ENCODE results near the gene KLF9. TPM values are rescaled to one million over a fixed set of nuclear protein-coding genes. Genes with fewer than 3 reads are reported as not detected.

The KLF9 gene
- total RNA-seq, 6 experiments from 2014 or later, result 8.7 to 74.7 (median 32.3) TPM

DNA sequence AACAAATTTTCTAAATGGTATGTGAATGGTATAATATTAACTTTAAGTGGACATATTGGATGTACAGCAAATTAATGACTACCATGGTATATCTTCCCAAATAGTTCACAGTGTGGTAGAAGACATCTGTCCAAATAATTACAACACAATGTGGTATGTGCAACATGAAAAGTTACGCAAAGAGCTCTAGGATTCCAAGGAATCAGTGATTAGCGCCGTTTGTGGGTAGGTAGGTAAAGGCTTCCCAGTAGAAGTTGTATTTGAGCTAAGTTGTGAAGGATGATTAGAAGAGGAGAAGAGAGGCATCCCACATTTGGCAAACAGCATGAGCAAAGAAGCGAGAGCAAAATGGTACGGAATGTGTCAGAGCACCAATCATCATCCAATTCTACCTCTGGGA lies 14.3 kb upstream of the KLF9 start:
- no peaks in the 10 kb centered on the region for H3K9me3 ChIP-seq
- TF ChIP-seq POLR2A (IDR thresholded peaks at IDR 0.05), result no peak
- TF ChIP-seq, protein P1, sequence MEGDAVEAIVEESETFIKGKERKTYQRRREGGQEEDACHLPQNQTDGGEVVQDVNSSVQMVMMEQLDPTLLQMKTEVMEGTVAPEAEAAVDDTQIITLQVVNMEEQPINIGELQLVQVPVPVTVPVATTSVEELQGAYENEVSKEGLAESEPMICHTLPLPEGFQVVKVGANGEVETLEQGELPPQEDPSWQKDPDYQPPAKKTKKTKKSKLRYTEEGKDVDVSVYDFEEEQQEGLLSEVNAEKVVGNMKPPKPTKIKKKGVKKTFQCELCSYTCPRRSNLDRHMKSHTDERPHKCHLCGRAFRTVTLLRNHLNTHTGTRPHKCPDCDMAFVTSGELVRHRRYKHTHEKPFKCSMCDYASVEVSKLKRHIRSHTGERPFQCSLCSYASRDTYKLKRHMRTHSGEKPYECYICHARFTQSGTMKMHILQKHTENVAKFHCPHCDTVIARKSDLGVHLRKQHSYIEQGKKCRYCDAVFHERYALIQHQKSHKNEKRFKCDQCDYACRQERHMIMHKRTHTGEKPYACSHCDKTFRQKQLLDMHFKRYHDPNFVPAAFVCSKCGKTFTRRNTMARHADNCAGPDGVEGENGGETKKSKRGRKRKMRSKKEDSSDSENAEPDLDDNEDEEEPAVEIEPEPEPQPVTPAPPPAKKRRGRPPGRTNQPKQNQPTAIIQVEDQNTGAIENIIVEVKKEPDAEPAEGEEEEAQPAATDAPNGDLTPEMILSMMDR (IDR thresholded peaks at IDR 0.05), result no peak
- H3K36me3 ChIP-seq, result no peaks in the 10 kb centered on the region
- H3K27ac ChIP-seq, result no peak overlapping the region
- no peak overlapping the region for H3K4me3 ChIP-seq
- WGBS (ENCODE audit: insufficient coverage, low coverage, low lambda C conversion rate, missing lambda C conversion rate), result 81% methylated on average over 5 of the region's 5 CpGs
- H3K4me1 ChIP-seq, result no peaks in the 10 kb centered on the region
- no peak for DNase-seq
- H3K27me3 ChIP-seq, result no peaks in the 10 kb centered on the region
- intact Hi-C loops (cut with DNase I), result loop anchor here in 1 of 2 donors (10.0 kb wide), 1 partner anchor 56 kb away; no protein-coding TSS in a partner anchor
- no peak for ATAC-seq

DNA sequence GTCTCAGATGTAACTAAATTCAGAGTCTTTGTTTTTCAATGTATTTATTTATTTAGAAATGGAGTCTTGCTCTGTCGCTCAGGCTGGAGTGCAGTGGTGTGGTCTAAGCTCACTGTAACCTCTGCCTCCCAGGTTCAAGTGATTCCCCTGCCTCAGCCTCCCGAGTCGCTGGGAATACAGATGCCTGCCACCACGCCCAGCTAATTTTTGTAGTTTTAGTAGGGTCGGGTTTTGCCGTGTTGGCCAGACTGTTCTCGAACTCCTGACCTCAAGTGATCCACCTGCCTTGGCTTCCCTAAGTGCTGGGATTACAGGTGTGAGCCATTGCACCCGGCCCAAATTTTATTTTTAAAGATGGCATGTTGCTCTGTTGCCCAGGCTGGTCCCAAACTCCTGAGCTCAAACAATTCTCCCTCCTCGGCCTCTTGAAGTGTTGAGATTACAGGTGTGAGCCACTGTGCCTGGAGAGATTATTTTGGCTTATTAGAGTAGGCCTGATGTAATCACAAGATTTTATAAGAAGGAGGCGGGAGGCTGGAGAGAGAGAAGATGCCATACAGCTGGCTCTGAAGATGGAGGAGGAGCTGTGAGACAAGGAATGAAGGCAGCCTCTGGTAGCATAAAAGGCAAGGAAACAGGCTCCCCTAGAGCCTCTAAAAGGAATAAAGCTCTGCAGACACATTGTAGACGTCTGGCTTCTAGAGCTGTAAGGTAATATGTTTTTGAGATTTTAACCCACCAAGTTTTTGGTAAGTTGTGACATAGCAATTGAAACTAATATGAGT lies 12.9 kb upstream of the KLF9 start:
- Histone ChIP-seq H3K27me3 (no peaks in the 10 kb centered on the region), H3K4me1 (no peaks in the 10 kb centered on the region), H3K36me3 (no peaks in the 10 kb centered on the region), H3K27ac (no peak overlapping the region), H3K9me3 (no peaks in the 10 kb centered on the region), H3K4me3 (no peak overlapping the region)
- intact Hi-C loops (cut with DNase I), result loop anchor here in 1 of 2 donors (10.0 kb wide), 1 partner anchor 57 kb away; no protein-coding TSS in a partner anchor
- no peak for TF ChIP-seq POLR2A (IDR thresholded peaks at IDR 0.05)
- TF ChIP-seq, protein P1 (IDR thresholded peaks at IDR 0.05), result no peak
- 68% methylated on average over 7 of the region's 11 CpGs for WGBS (ENCODE audit: insufficient coverage, low coverage, low lambda C conversion rate, missing lambda C conversion rate)
- no peak for ATAC-seq
- DNase-seq, result no peak

DNA sequence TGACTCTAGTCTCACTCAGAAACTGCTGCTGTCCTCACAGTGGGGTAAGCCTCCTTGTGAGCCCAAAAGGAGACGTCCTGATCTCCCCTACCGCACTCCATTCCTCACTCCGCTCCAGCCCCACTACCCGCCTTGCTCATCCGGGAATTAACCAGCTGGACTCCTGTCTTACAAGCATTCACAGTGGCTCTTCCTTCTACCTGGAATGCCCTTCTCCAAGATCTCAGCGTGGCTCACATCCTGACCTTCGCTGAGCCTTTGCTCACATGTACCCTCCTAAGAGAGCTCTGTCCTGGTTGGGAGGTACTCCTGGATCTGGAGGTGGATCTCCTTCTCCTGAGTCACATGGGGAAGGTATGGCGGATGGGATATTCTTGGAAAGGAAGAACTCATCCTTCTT lies 10.7 kb upstream of the KLF9 start:
- intact Hi-C loops (cut with DNase I), result loop anchor here in 1 of 2 donors (10.0 kb wide), 1 partner anchor 60 kb away; no protein-coding TSS in a partner anchor
- Histone ChIP-seq H3K4me3 (no peak overlapping the region), H3K36me3 (no peaks in the 10 kb centered on the region), H3K27me3 (no peaks in the 10 kb centered on the region), H3K9me3 (no peaks in the 10 kb centered on the region), H3K4me1 (peaks cover 0 to 13% (median 9%) of the 10 kb centered on the region in 4 donors), H3K27ac (no peak overlapping the region)
- TF ChIP-seq, protein P1 (IDR thresholded peaks at IDR 0.05), result no peak
- TF ChIP-seq POLR2A (IDR thresholded peaks at IDR 0.05), result no peak
- 69% methylated on average over 8 of the region's 8 CpGs for WGBS (ENCODE audit: insufficient coverage, low coverage, low lambda C conversion rate, missing lambda C conversion rate)
- ATAC-seq, result no peak
- no peak for DNase-seq

DNA sequence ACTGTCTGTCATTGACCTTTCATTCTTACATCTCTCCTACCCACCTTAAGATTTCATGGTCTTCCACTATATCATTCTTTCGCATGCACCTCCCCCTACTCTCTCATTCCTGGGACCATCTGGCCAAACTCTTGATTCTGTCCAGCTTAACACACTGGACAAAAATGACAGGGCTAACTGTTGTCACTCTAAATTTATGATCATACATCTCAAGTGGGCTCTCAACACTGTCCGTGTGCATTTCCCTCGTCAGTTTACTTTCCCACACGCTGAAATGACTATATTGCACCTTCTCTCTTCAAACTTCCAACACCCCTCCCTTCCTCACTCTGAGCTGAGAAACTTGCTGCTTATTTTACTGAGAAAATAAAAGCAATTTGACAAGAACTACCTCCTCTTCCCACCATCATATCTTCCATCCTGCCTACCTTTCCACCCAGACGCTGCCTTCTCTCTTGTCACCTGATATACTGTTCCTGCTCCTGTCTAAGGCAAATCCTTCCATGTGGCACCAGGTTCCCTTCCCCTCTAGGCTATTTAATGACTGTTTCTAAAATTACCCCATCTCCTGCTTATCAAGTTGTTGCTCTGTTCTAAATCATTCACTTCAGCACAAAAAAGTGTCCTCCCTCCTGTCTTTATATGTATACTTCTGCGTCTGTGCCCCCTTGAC lies 8.1 kb upstream of the KLF9 start:
- no peak overlapping the region for H3K4me3 ChIP-seq
- WGBS (ENCODE audit: insufficient coverage, low coverage, low lambda C conversion rate, missing lambda C conversion rate), result 88% methylated on average over 4 of the region's 6 CpGs
- intact Hi-C loops (cut with DNase I), result loop anchor here in 1 of 2 donors (10.0 kb wide), 1 partner anchor 62 kb away; no protein-coding TSS in a partner anchor
- H3K27ac ChIP-seq, result peak overlapping the region in 1 of 3 donors; percentile 100
- peaks cover 0 to 25% (median 12%) of the 10 kb centered on the region in 4 donors for H3K4me1 ChIP-seq
- ATAC-seq, result no peak
- DNase-seq, result no peak
- no peaks in the 10 kb centered on the region for H3K36me3 ChIP-seq
- H3K9me3 ChIP-seq, result no peaks in the 10 kb centered on the region
- TF ChIP-seq POLR2A (IDR thresholded peaks at IDR 0.05), result no peak
- TF ChIP-seq, protein P1 (IDR thresholded peaks at IDR 0.05), result no peak
- no peaks in the 10 kb centered on the region for H3K27me3 ChIP-seq
